Inferior parietal cortex (tissue), 1 donor: ENCODE data around the gene PSMA6.
"Not testable (repeated sequence)": the region's sequence is repeated elsewhere in the genome, so short reads cannot be mapped to it uniquely, and the experiment has no call there.

Experiments
- DNase-seq: peaks from one replicate; pipeline ENCODE4 v3.0.0-alpha.2; 2016; ENCODE audit errors: extremely low spot score

The PSMA6 gene

GRCh38 chr14:35343702-35344101 lies 51.5 kb downstream of the PSMA6 start:
- DNase-seq: no peak

GRCh38 chr14:35344107-35344807 lies 52.1 kb downstream of the PSMA6 start:
- DNase-seq: no peak

- no peak for DNase-seq
Observed at GRCh38 chr14:35346738-35347322, 54.6 kb downstream of the PSMA6 start.

- DNase-seq: no peak
Observed at GRCh38 chr14:35347323-35348043, 55.3 kb downstream of the PSMA6 start.

GRCh38 chr14:35348044-35348380 lies 55.8 kb downstream of the PSMA6 start:
- DNase-seq: not testable (repeated sequence)

- no peak for DNase-seq
Observed at GRCh38 chr14:35349496-35350365, 57.5 kb downstream of the PSMA6 start.

GRCh38 chr14:35351497-35351896 lies 59.3 kb downstream of the PSMA6 start:
- DNase-seq: no peak

GRCh38 chr14:35351897-35352273 lies 59.7 kb downstream of the PSMA6 start:
- no peak for DNase-seq

- no peak for DNase-seq
Observed at GRCh38 chr14:35352274-35353233, 60.4 kb downstream of the PSMA6 start.

- DNase-seq: no peak
Observed at GRCh38 chr14:35353409-35354172, 61.4 kb downstream of the PSMA6 start.

- not testable (repeated sequence) for DNase-seq
Observed at GRCh38 chr14:35355235-35355634, 63.1 kb downstream of the PSMA6 start.

- no peak for DNase-seq
Observed at GRCh38 chr14:35355981-35356841, 64.0 kb downstream of the PSMA6 start.

- DNase-seq: not testable (repeated sequence)
Observed at GRCh38 chr14:35359655-35360054, 67.5 kb downstream of the PSMA6 start.

GRCh38 chr14:35361141-35361480 lies 68.9 kb downstream of the PSMA6 start:
- DNase-seq: no peak

GRCh38 chr14:35362450-35362849 lies 70.3 kb downstream of the PSMA6 start:
- no peak for DNase-seq

GRCh38 chr14:35362911-35363374 lies 70.8 kb downstream of the PSMA6 start:
- no peak for DNase-seq

GRCh38 chr14:35365130-35366055 lies 73.2 kb downstream of the PSMA6 start:
- no peak for DNase-seq

GRCh38 chr14:35366056-35366451 lies 73.9 kb downstream of the PSMA6 start:
- DNase-seq: no peak
